Erythroblast (primary cell): ENCODE data around the gene SCTR.

ENCODE experiments used
- GATA1 ChIP-seq: IDR thresholded peaks from 2 replicates; pipeline ENCODE4 v1.6.1; 2011; ENCODE audit warnings: low read depth, mild to moderate bottlenecking, control low read depth, low read length, moderate library complexity
- POLR2A ChIP-seq: IDR thresholded peaks from 2 replicates; pipeline ENCODE4 v1.6.1; 2011; ENCODE audit warnings: mild to moderate bottlenecking, low read length

GRCh38 chr2:119431155-119431975 lies 92.9 kb downstream of the SCTR start, which contains the start of gene TMEM37:
- no peak for TF ChIP-seq POLR2A
- TF ChIP-seq GATA1 = no peak
